ENCODE data around the gene IPO11. TPM values are rescaled to one million over a fixed set of nuclear protein-coding genes. Genes with fewer than 3 reads are reported as not detected.
"Not testable (repeated sequence)": the region's sequence is repeated elsewhere in the genome, so short reads cannot be mapped to it uniquely, and the experiment has no call there.

Gene IPO11
- total and polyA plus RNA-seq, 9 donors: 20.0 to 27.7 (median 22.4) TPM

- no peak for DNase-seq
- no peaks in the 10 kb centered on the region for H3K9me3 ChIP-seq (replicated peaks; ENCODE audit: control insufficient read depth, low read depth, low read length)
- H3K27me3 ChIP-seq (ENCODE audit: control insufficient read depth, insufficient read depth, low read length): no peaks in the 10 kb centered on the region
- H3K4me3 ChIP-seq (ENCODE audit: low read length): no peak overlapping the region
- no peaks in the 10 kb centered on the region for H3K4me1 ChIP-seq (ENCODE audit: control insufficient read depth, insufficient read depth, low read length)
- H3K27ac ChIP-seq (ENCODE audit: low read length): no peak overlapping the region
- WGBS (ENCODE audit: insufficient coverage): no CpG with 5 or more reads among the region's 5 CpGs
- peaks cover 2% of the 10 kb centered on the region for H3K36me3 ChIP-seq (ENCODE audit: control insufficient read depth, insufficient read depth, low read length)
These were observed 94.3 kb downstream of the IPO11 start for GRCh38 chr5:62506659-62507460.

- not testable (repeated sequence) for H3K27me3 ChIP-seq (ENCODE audit: control insufficient read depth, insufficient read depth, low read length); H3K27ac ChIP-seq (ENCODE audit: low read length); H3K4me3 ChIP-seq (ENCODE audit: low read length); H3K9me3 ChIP-seq (replicated peaks; ENCODE audit: control insufficient read depth, low read depth, low read length); DNase-seq; H3K36me3 ChIP-seq (ENCODE audit: control insufficient read depth, insufficient read depth, low read length); H3K4me1 ChIP-seq (ENCODE audit: control insufficient read depth, insufficient read depth, low read length)
- WGBS (ENCODE audit: insufficient coverage): 80% methylated on average over 1 of the region's 5 CpGs
These were observed 96.2 kb downstream of the IPO11 start for GRCh38 chr5:62508760-62509159.

- no CpG with 5 or more reads among the region's 1 CpG for WGBS (ENCODE audit: insufficient coverage)
- H3K27ac ChIP-seq (ENCODE audit: low read length): no peak overlapping the region
- peak; percentile 7 for DNase-seq
- peaks cover 2% of the 10 kb centered on the region for H3K36me3 ChIP-seq (ENCODE audit: control insufficient read depth, insufficient read depth, low read length)
- H3K9me3 ChIP-seq (replicated peaks; ENCODE audit: control insufficient read depth, low read depth, low read length): no peaks in the 10 kb centered on the region
- H3K4me1 ChIP-seq (ENCODE audit: control insufficient read depth, insufficient read depth, low read length): no peaks in the 10 kb centered on the region
- no peaks in the 10 kb centered on the region for H3K27me3 ChIP-seq (ENCODE audit: control insufficient read depth, insufficient read depth, low read length)
- no peak overlapping the region for H3K4me3 ChIP-seq (ENCODE audit: low read length)
These were observed 97.2 kb downstream of the IPO11 start for GRCh38 chr5:62509806-62510205.

GRCh38 chr5:62513085-62513484 lies 100.5 kb downstream of the IPO11 start:
- H3K9me3 ChIP-seq (replicated peaks; ENCODE audit: control insufficient read depth, low read depth, low read length); H3K4me1 ChIP-seq (ENCODE audit: control insufficient read depth, insufficient read depth, low read length); H3K4me3 ChIP-seq (ENCODE audit: low read length); H3K36me3 ChIP-seq (ENCODE audit: control insufficient read depth, insufficient read depth, low read length); H3K27me3 ChIP-seq (ENCODE audit: control insufficient read depth, insufficient read depth, low read length); DNase-seq; H3K27ac ChIP-seq (ENCODE audit: low read length): not testable (repeated sequence)
- WGBS (ENCODE audit: insufficient coverage): no CpG with 5 or more reads among the region's 28 CpGs

GRCh38 chr5:62514510-62515119 lies 102.1 kb downstream of the IPO11 start:
- no peak for DNase-seq
- peaks cover 7% of the 10 kb centered on the region for H3K36me3 ChIP-seq (ENCODE audit: control insufficient read depth, insufficient read depth, low read length)
- H3K4me3 ChIP-seq (ENCODE audit: low read length): no peak overlapping the region
- no CpG with 5 or more reads among the region's 6 CpGs for WGBS (ENCODE audit: insufficient coverage)
- no peaks in the 10 kb centered on the region for H3K9me3 ChIP-seq (replicated peaks; ENCODE audit: control insufficient read depth, low read depth, low read length)
- no peaks in the 10 kb centered on the region for H3K4me1 ChIP-seq (ENCODE audit: control insufficient read depth, insufficient read depth, low read length)
- no peaks in the 10 kb centered on the region for H3K27me3 ChIP-seq (ENCODE audit: control insufficient read depth, insufficient read depth, low read length)
- H3K27ac ChIP-seq (ENCODE audit: low read length): no peak overlapping the region

GRCh38 chr5:62520812-62521211 lies 108.2 kb downstream of the IPO11 start:
- H3K4me1 ChIP-seq (ENCODE audit: control insufficient read depth, insufficient read depth, low read length); H3K27ac ChIP-seq (ENCODE audit: low read length); H3K27me3 ChIP-seq (ENCODE audit: control insufficient read depth, insufficient read depth, low read length); H3K9me3 ChIP-seq (replicated peaks; ENCODE audit: control insufficient read depth, low read depth, low read length); H3K4me3 ChIP-seq (ENCODE audit: low read length); DNase-seq; H3K36me3 ChIP-seq (ENCODE audit: control insufficient read depth, insufficient read depth, low read length): not testable (repeated sequence)
- no CpG with 5 or more reads among the region's 1 CpG for WGBS (ENCODE audit: insufficient coverage)

GRCh38 chr5:62521319-62521718 lies 108.8 kb downstream of the IPO11 start:
- WGBS (ENCODE audit: insufficient coverage): no CpG with 5 or more reads among the region's 2 CpGs

GRCh38 chr5:62522811-62523210 lies 110.2 kb downstream of the IPO11 start:
- Histone ChIP-seq H3K4me1 (ENCODE audit: control insufficient read depth, insufficient read depth, low read length) (no peaks in the 10 kb centered on the region), H3K9me3 (replicated peaks; ENCODE audit: control insufficient read depth, low read depth, low read length) (no peaks in the 10 kb centered on the region), H3K27me3 (ENCODE audit: control insufficient read depth, insufficient read depth, low read length) (no peaks in the 10 kb centered on the region), H3K27ac (ENCODE audit: low read length) (no peak overlapping the region), H3K36me3 (ENCODE audit: control insufficient read depth, insufficient read depth, low read length) (no peaks in the 10 kb centered on the region), H3K4me3 (ENCODE audit: low read length) (no peak overlapping the region)
- DNase-seq: no peak
- no CpG with 5 or more reads among the region's 1 CpG for WGBS (ENCODE audit: insufficient coverage)

More at GRCh38 chr5:62521319-62521718, 108.8 kb downstream of the IPO11 start:
- Histone ChIP-seq H3K4me3 (ENCODE audit: low read length) (no peak overlapping the region), H3K9me3 (replicated peaks; ENCODE audit: control insufficient read depth, low read depth, low read length) (no peaks in the 10 kb centered on the region), H3K27ac (ENCODE audit: low read length) (no peak overlapping the region), H3K36me3 (ENCODE audit: control insufficient read depth, insufficient read depth, low read length) (peaks cover 3% of the 10 kb centered on the region), H3K27me3 (ENCODE audit: control insufficient read depth, insufficient read depth, low read length) (no peaks in the 10 kb centered on the region), H3K4me1 (ENCODE audit: control insufficient read depth, insufficient read depth, low read length) (no peaks in the 10 kb centered on the region)
- peak; percentile 37 for DNase-seq

GRCh38 chr5:62533597-62533996 lies 121.0 kb downstream of the IPO11 start:
- Histone ChIP-seq H3K36me3 (ENCODE audit: control insufficient read depth, insufficient read depth, low read length) (peaks cover 6% of the 10 kb centered on the region), H3K27me3 (ENCODE audit: control insufficient read depth, insufficient read depth, low read length) (no peaks in the 10 kb centered on the region), H3K4me1 (ENCODE audit: control insufficient read depth, insufficient read depth, low read length) (no peaks in the 10 kb centered on the region), H3K4me3 (ENCODE audit: low read length) (no peak overlapping the region), H3K27ac (ENCODE audit: low read length) (no peak overlapping the region), H3K9me3 (replicated peaks; ENCODE audit: control insufficient read depth, low read depth, low read length) (no peaks in the 10 kb centered on the region)
- WGBS (ENCODE audit: insufficient coverage): no CpG with 5 or more reads among the region's 2 CpGs
- DNase-seq: no peak

GRCh38 chr5:62534461-62535236 lies 122.1 kb downstream of the IPO11 start:
- Histone ChIP-seq H3K27me3 (ENCODE audit: control insufficient read depth, insufficient read depth, low read length) (no peaks in the 10 kb centered on the region), H3K9me3 (replicated peaks; ENCODE audit: control insufficient read depth, low read depth, low read length) (no peaks in the 10 kb centered on the region), H3K4me3 (ENCODE audit: low read length) (no peak overlapping the region), H3K4me1 (ENCODE audit: control insufficient read depth, insufficient read depth, low read length) (no peaks in the 10 kb centered on the region), H3K27ac (ENCODE audit: low read length) (no peak overlapping the region), H3K36me3 (ENCODE audit: control insufficient read depth, insufficient read depth, low read length) (peaks cover 6% of the 10 kb centered on the region)
- no CpG with 5 or more reads among the region's 4 CpGs for WGBS (ENCODE audit: insufficient coverage)
- DNase-seq: no peak

All from muscle of leg (tissue), 11 donors.